ENCODE data around the gene FNDC11. TPM values are rescaled to one million over a fixed set of nuclear protein-coding genes. Genes with fewer than 3 reads are reported as not detected.
"Not testable (repeated sequence)": the region's sequence is repeated elsewhere in the genome, so short reads cannot be mapped to it uniquely, and the experiment has no call there.

Gene FNDC11
- total and polyA plus RNA-seq, 3 experiments from 2014 or later, result 0.13 to 0.26 TPM; not detected in 1

- CTCF ChIA-PET, result interaction anchor here (1.0 to 5.4 kb wide), 3 partner anchors 13 to 167 kb away, joined by 3 to 27 read pairs (median 7); partner anchors contain the start of gene PTK6
- Histone ChIP-seq H3K27ac (ENCODE audit: low read depth, low read length) (no peak overlapping the region), H3K9me3 (ENCODE audit: low read length) (no peaks in the 10 kb centered on the region), H3K27me3 (ENCODE audit: insufficient read depth, low read length, poor library complexity, severe bottlenecking) (no peaks in the 10 kb centered on the region), H3K4me1 (ENCODE audit: insufficient read depth, low read length) (peaks cover 28% of the 10 kb centered on the region), H3K4me3 (ENCODE audit: low read length) (peak overlapping the region; percentile 59), H3K36me3 (ENCODE audit: insufficient read depth, low read length) (no peaks in the 10 kb centered on the region)
- peak; percentile 43 to 73 (median 46) for DNase-seq
- peaks cover 14 to 32% (median 17%) of the 10 kb centered on the region in 3 donors for H3K4me1 Mint-ChIP-seq
- no peaks in the 10 kb centered on the region for H3K9me3 Mint-ChIP-seq
- H3K27ac Mint-ChIP-seq, result peak overlapping the region in 7 of 8 donors; percentile 29 to 89 (median 80)
- POLR2A ChIA-PET, result interaction anchor here (0.8 to 2.1 kb wide), 4 partner anchors 30 to 85 kb away, joined by 3 to 9 read pairs (median 4); partner anchors contain the start of genes PPDPF, PTK6 and STMN3
- H3K36me3 Mint-ChIP-seq, result peaks cover 0 to 9% (median 0%) of the 10 kb centered on the region in 3 donors
- H3K27me3 Mint-ChIP-seq, result no peaks in the 10 kb centered on the region
- H3K4me3 Mint-ChIP-seq, result peak overlapping the region; percentile 51 to 93 (median 77)
These were observed 13.6 kb downstream of the FNDC11 start for GRCh38 chr20:63567386-63568169.

- Histone ChIP-seq H3K4me3 (ENCODE audit: low read length) (peak overlapping the region; percentile 59), H3K4me1 (ENCODE audit: insufficient read depth, low read length) (peaks cover 36% of the 10 kb centered on the region), H3K9me3 (ENCODE audit: low read length) (no peaks in the 10 kb centered on the region), H3K36me3 (ENCODE audit: insufficient read depth, low read length) (no peaks in the 10 kb centered on the region), H3K27ac (ENCODE audit: low read depth, low read length) (no peak overlapping the region), H3K27me3 (ENCODE audit: insufficient read depth, low read length, poor library complexity, severe bottlenecking) (no peaks in the 10 kb centered on the region)
- ChIA-PET CTCF (interaction anchor here (0.9 to 5.4 kb wide), 3 partner anchors 13 to 30 kb away, joined by 3 to 27 read pairs (median 7); partner anchors contain the start of gene PTK6), POLR2A (interaction anchor here (1.8 to 2.1 kb wide), 2 partner anchors 48 to 73 kb away, joined by 4 to 9 read pairs; partner anchors contain the start of gene PPDPF)
- peak overlapping the region in 6 of 8 donors; percentile 63 to 89 (median 80) for H3K27ac Mint-ChIP-seq
- H3K4me3 Mint-ChIP-seq, result peak overlapping the region; percentile 51 to 93 (median 77)
- H3K27me3 Mint-ChIP-seq, result no peaks in the 10 kb centered on the region
- no peak for DNase-seq
- H3K36me3 Mint-ChIP-seq, result peaks cover 0 to 9% (median 0%) of the 10 kb centered on the region in 3 donors
- H3K9me3 Mint-ChIP-seq, result no peaks in the 10 kb centered on the region
- peaks cover 14 to 32% (median 17%) of the 10 kb centered on the region in 3 donors for H3K4me1 Mint-ChIP-seq
These were observed 14.4 kb downstream of the FNDC11 start for GRCh38 chr20:63568170-63568981.

GRCh38 chr20:63568986-63569949 is 15.3 kb downstream of the FNDC11 start:
- DNase-seq, result no peak
- CTCF ChIA-PET, result interaction anchor here (0.9 to 5.4 kb wide), 2 partner anchors 16 to 31 kb away, joined by 3 to 27 read pairs; partner anchors contain the start of gene PTK6
- Mint-ChIP-seq H3K27me3 (no peaks in the 10 kb centered on the region), H3K27ac (no peak overlapping the region), H3K9me3 (no peaks in the 10 kb centered on the region), H3K4me3 (peak overlapping the region; percentile 28 to 85 (median 56)), H3K4me1 (peaks cover 14 to 32% (median 17%) of the 10 kb centered on the region in 3 donors), H3K36me3 (peaks cover 0 to 6% (median 0%) of the 10 kb centered on the region in 3 donors)
- Histone ChIP-seq H3K4me1 (ENCODE audit: insufficient read depth, low read length) (peaks cover 38% of the 10 kb centered on the region), H3K36me3 (ENCODE audit: insufficient read depth, low read length) (no peaks in the 10 kb centered on the region), H3K4me3 (ENCODE audit: low read length) (no peak overlapping the region), H3K27ac (ENCODE audit: low read depth, low read length) (no peak overlapping the region), H3K9me3 (ENCODE audit: low read length) (no peaks in the 10 kb centered on the region), H3K27me3 (ENCODE audit: insufficient read depth, low read length, poor library complexity, severe bottlenecking) (no peaks in the 10 kb centered on the region)
- POLR2A ChIA-PET, result interaction anchor here (2.0 to 2.1 kb wide), 2 partner anchors 49 to 73 kb away, joined by 4 to 11 read pairs; partner anchors contain the start of gene PPDPF

GRCh38 chr20:63570281-63571086 is 16.5 kb downstream of the FNDC11 start:
- no peaks in the 10 kb centered on the region for H3K27me3 Mint-ChIP-seq
- Histone ChIP-seq H3K4me1 (ENCODE audit: insufficient read depth, low read length) (peaks cover 44% of the 10 kb centered on the region), H3K27me3 (ENCODE audit: insufficient read depth, low read length, poor library complexity, severe bottlenecking) (no peaks in the 10 kb centered on the region), H3K36me3 (ENCODE audit: insufficient read depth, low read length) (no peaks in the 10 kb centered on the region), H3K4me3 (ENCODE audit: low read length) (no peak overlapping the region), H3K9me3 (ENCODE audit: low read length) (no peaks in the 10 kb centered on the region), H3K27ac (ENCODE audit: low read depth, low read length) (no peak overlapping the region)
- H3K4me1 Mint-ChIP-seq, result peaks cover 16 to 32% (median 17%) of the 10 kb centered on the region in 3 donors
- ChIA-PET CTCF (no interaction called here), POLR2A (interaction anchor here (2.0 kb wide), 1 partner anchor 50 kb away, joined by 11 read pairs; the partner anchor contains the start of gene PPDPF)
- peak overlapping the region in 1 of 8 donors; percentile 74 for H3K27ac Mint-ChIP-seq
- peaks cover 0 to 2% (median 0%) of the 10 kb centered on the region in 3 donors for H3K36me3 Mint-ChIP-seq
- no peak for DNase-seq
- no peaks in the 10 kb centered on the region for H3K9me3 Mint-ChIP-seq
- peak overlapping the region in 3 of 7 donors; percentile 3 to 40 (median 36) for H3K4me3 Mint-ChIP-seq

- H3K4me3 ChIP-seq (ENCODE audit: low read length); H3K27ac ChIP-seq (ENCODE audit: low read depth, low read length); H3K9me3 ChIP-seq (ENCODE audit: low read length); H3K27me3 ChIP-seq (ENCODE audit: insufficient read depth, low read length, poor library complexity, severe bottlenecking); H3K4me3 Mint-ChIP-seq; H3K9me3 Mint-ChIP-seq; DNase-seq; H3K36me3 Mint-ChIP-seq; H3K27me3 Mint-ChIP-seq; POLR2A ChIA-PET; H3K36me3 ChIP-seq (ENCODE audit: insufficient read depth, low read length); H3K27ac Mint-ChIP-seq: not testable (repeated sequence)
- peaks cover 44% of the 10 kb centered on the region for H3K4me1 ChIP-seq (ENCODE audit: insufficient read depth, low read length)
- H3K4me1 Mint-ChIP-seq, result peaks cover 16 to 32% (median 17%) of the 10 kb centered on the region in 3 donors
- CTCF ChIA-PET, result interaction anchor here (1.2 kb wide), 1 partner anchor 17 kb away, joined by 3 read pairs; the partner anchor contains the start of gene FNDC11
These were observed 17.1 kb downstream of the FNDC11 start for GRCh38 chr20:63571087-63571478.

GRCh38 chr20:63572071-63572787 is 18.3 kb downstream of the FNDC11 start:
- H3K36me3 ChIP-seq (ENCODE audit: insufficient read depth, low read length), result no peaks in the 10 kb centered on the region
- Mint-ChIP-seq H3K4me3 (no peak overlapping the region), H3K9me3 (no peaks in the 10 kb centered on the region), H3K4me1 (peaks cover 17 to 28% (median 21%) of the 10 kb centered on the region in 3 donors), H3K36me3 (no peaks in the 10 kb centered on the region), H3K27me3 (peaks cover 0 to 4% of the 10 kb centered on the region in 2 donors), H3K27ac (no peak overlapping the region)
- DNase-seq, result no peak
- CTCF ChIA-PET, result interaction anchor here (0.9 to 4.0 kb wide), 4 partner anchors 9 to 34 kb away, joined by 3 to 20 read pairs (median 3); partner anchors contain the start of genes FNDC11 and PTK6
- POLR2A ChIA-PET, result no interaction called here
- H3K4me3 ChIP-seq (ENCODE audit: low read length), result no peak overlapping the region
- no peak overlapping the region for H3K27ac ChIP-seq (ENCODE audit: low read depth, low read length)
- peaks cover 40% of the 10 kb centered on the region for H3K4me1 ChIP-seq (ENCODE audit: insufficient read depth, low read length)
- H3K27me3 ChIP-seq (ENCODE audit: insufficient read depth, low read length, poor library complexity, severe bottlenecking), result no peaks in the 10 kb centered on the region
- no peaks in the 10 kb centered on the region for H3K9me3 ChIP-seq (ENCODE audit: low read length)
